Fibroblast of pulmonary artery (primary cell): Measurements from ENCODE around the gene ZNF79.

Experiments
- DNase-seq: peaks from one replicate; pipeline ENCODE4 v3.0.0-alpha.2; 2010; ENCODE audit warnings: low read depth
- H3K4me3 ChIP-seq: replicated peaks from 2 replicates; pipeline ENCODE4 v1.5.1; 2011; ENCODE audit warnings: low read depth, mild to moderate bottlenecking, control low read depth, low read length, moderate library complexity
- TF ChIP-seq, protein P1 (sequence below): IDR thresholded peaks from 2 replicates; pipeline ENCODE4 v1.5.1; 2011; ENCODE audit warnings: mild to moderate bottlenecking, control low read depth, low read length, inconsistent platforms; ENCODE audit errors: missing control alignments

ZNF79 gene

DNA sequence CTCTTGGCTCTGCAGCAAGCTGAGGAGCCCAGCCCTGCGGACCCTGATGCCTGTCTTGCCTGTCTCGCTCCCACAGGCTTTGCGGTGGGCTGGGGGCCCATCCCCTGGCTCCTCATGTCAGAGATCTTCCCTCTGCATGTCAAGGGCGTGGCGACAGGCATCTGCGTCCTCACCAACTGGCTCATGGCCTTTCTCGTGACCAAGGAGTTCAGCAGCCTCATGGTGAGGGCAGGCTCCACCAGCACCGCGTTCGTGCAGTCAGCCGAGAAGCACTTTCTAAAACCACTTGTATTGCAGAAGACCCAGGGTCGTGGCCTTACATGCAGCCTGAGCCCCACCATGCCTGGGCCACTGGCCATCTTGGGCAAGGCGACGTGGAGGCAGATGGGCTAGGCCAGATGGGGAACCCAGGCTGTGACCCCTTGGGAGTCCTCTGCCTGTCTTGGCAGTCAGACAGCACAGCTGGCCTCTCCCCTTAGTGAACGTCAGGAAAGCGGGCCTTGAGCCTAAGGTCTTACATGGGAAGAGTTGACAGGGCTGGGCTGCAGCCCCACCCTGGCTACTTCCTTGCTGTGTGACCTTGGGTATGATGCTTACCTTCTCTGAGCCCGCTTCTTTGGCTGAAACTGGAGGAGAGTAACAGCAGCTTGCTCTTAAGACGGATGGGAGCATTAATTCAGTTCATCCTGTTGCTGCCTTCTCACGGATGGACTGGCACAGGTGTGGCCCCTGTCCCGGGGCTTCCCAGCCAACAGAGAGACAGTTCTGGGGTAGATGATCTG, 18.6 kb upstream of the ZNF79 start:
- H3K4me3 ChIP-seq = no peak overlapping the region
- DNase-seq = no peak
- TF ChIP-seq, protein P1, sequence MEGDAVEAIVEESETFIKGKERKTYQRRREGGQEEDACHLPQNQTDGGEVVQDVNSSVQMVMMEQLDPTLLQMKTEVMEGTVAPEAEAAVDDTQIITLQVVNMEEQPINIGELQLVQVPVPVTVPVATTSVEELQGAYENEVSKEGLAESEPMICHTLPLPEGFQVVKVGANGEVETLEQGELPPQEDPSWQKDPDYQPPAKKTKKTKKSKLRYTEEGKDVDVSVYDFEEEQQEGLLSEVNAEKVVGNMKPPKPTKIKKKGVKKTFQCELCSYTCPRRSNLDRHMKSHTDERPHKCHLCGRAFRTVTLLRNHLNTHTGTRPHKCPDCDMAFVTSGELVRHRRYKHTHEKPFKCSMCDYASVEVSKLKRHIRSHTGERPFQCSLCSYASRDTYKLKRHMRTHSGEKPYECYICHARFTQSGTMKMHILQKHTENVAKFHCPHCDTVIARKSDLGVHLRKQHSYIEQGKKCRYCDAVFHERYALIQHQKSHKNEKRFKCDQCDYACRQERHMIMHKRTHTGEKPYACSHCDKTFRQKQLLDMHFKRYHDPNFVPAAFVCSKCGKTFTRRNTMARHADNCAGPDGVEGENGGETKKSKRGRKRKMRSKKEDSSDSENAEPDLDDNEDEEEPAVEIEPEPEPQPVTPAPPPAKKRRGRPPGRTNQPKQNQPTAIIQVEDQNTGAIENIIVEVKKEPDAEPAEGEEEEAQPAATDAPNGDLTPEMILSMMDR = no peak

DNA sequence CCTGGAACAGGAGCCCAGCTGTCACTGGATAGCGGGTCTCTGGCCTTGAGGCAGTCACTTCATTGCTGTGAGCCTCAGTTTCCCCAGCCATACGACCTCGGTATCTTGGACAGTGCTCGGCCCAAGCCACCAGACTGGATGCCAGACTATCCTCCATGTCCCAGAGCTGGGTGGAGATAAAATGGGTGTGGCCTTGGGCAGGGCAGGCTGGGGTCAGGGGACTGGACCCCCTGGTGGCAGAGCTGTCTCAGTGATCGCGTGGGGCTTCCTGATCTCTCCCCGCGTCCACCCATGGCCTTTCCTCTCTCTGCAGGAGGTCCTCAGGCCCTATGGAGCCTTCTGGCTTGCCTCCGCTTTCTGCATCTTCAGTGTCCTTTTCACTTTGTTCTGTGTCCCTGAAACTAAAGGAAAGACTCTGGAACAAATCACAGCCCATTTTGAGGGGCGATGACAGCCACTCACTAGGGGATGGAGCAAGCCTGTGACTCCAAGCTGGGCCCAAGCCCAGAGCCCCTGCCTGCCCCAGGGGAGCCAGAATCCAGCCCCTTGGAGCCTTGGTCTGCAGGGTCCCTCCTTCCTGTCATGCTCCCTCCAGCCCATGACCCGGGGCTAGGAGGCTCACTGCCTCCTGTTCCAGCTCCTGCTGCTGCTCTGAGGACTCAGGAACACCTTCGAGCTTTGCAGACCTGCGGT, 17.2 kb upstream of the ZNF79 start:
- no peak overlapping the region for H3K4me3 ChIP-seq
- TF ChIP-seq, protein P1 = no peak
- DNase-seq = no peak

DNA sequence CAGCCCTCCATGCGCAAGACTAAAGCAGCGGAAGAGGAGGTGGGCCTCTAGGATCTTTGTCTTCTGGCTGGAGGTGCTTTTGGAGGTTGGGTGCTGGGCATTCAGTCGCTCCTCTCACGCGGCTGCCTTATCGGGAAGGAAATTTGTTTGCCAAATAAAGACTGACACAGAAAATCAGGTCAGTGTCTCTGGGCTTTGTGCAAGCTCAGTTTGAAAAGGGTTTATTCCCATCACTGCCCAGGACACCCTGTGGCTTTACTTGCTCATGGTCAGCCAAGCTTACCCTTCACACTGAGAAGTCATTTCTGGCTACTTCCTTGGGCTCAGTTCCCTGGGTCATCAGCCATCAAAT, 16.7 kb upstream of the ZNF79 start:
- H3K4me3 ChIP-seq = no peak overlapping the region
- no peak for DNase-seq
- TF ChIP-seq, protein P1 = no peak

GRCh38 chr9:127411122-127411521, 13.1 kb upstream of the ZNF79 start:
- no peak for DNase-seq
- no peak overlapping the region for H3K4me3 ChIP-seq
- TF ChIP-seq, protein P1 = no peak

GRCh38 chr9:127415141-127415540, 9.0 kb upstream of the ZNF79 start:
- TF ChIP-seq, protein P1 = no peak
- no peak overlapping the region for H3K4me3 ChIP-seq
- no peak for DNase-seq

DNA sequence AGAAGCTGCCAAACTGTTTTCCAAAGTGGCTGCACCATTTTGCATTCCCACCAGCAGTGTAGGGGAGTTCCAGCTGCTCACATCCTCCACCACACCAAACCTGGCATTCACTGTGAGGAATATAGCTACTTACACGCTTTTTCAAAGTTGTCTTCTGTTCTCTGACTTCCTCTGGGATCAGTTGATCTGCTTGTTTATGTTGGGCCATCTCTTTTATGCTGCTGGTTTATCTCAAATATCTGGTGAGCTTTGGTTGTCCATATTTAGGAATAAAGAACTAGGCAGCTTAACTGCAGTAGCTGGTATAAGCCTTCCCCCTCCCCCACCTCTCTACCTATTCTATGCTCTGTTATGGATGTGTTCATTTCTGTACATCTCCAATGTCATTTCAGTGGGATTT, 8.5 kb upstream of the ZNF79 start:
- no peak overlapping the region for H3K4me3 ChIP-seq
- TF ChIP-seq, protein P1 = no peak
- DNase-seq = no peak
